ENCODE measurements around the gene ZNF346.
A peak's percentile ranks its signal among the peaks of the same experiment; 100 is the strongest.

ZNF346 gene

GRCh38 chr5:177095088-177095669 lies 72.7 kb downstream of the ZNF346 start:
- no peak for DNase-seq

DNA sequence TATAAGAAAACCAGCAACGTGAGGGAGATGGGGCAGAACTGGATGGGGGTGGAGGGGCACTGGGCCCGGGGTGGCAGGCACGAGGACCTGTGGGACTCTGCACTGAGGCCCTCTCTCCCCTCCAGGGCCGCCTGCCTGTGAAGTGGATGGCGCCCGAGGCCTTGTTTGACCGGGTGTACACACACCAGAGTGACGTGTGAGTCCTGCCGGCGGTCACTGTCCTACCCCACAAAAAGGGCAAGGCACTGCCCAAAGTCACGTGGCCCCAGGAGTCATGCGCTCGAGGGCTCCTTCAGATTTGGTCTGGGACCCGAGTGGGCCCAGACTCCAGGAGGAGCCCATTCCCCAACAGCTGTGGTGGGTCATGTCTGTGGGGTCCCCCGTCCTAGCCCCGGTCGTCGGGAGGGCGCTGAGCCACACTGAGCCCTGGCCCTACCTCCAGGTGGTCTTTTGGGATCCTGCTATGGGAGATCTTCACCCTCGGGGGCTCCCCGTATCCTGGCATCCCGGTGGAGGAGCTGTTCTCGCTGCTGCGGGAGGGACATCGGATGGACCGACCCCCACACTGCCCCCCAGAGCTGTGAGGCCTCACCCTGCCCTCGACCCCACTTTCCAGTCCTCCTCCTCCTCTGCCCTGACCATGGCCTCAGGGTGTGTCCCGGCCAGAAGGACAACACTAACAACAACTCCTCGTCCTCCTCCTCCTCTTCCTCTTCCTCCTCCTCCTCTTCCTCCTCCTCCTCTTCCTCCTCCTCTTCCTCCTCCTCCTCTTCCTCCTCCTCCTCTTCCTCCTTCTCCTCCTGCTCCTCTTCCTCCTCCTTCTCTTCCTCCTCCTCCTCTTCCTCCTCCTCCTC lies 73.9 kb downstream of the ZNF346 start:
- DNase-seq = no peak

DNA sequence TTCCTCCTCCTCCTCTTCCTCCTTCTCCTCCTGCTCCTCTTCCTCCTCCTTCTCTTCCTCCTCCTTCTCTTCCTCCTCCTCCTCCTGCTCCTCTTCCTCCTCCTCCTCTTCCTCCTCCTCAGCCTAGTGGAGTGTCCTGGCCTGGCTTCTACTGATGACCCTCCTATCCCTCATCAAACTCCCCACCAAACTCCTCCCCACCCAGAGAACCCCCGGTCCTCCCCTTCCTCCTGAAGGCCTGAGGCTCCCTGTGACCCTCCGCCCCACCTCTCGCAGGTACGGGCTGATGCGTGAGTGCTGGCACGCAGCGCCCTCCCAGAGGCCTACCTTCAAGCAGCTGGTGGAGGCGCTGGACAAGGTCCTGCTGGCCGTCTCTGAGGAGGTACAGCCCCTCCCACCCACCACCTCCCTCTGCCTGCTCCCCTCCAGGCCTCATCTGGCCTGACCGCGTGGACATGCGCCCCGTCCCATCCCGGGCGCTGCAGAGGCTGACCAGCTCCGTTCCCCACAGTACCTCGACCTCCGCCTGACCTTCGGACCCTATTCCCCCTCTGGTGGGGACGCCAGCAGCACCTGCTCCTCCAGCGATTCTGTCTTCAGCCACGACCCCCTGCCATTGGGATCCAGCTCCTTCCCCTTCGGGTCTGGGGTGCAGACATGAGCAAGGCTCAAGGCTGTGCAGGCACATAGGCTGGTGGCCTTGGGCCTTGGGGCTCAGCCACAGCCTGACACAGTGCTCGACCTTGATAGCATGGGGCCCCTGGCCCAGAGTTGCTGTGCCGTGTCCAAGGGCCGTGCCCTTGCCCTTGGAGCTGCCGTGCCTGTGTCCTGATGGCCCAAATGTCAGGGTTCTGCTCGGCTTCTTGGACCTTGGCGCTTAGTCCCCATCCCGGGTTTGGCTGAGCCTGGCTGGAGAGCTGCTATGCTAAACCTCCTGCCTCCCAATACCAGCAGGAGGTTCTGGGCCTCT lies 74.8 kb downstream of the ZNF346 start:
- no peak for DNase-seq

GRCh38 chr5:177098120-177098469 lies 75.6 kb downstream of the ZNF346 start:
- no peak for DNase-seq

GRCh38 chr5:177098470-177099141 lies 76.1 kb downstream of the ZNF346 start:
- no peak for DNase-seq

GRCh38 chr5:177099422-177100093 lies 77.1 kb downstream of the ZNF346 start:
- DNase-seq = no peak

DNA sequence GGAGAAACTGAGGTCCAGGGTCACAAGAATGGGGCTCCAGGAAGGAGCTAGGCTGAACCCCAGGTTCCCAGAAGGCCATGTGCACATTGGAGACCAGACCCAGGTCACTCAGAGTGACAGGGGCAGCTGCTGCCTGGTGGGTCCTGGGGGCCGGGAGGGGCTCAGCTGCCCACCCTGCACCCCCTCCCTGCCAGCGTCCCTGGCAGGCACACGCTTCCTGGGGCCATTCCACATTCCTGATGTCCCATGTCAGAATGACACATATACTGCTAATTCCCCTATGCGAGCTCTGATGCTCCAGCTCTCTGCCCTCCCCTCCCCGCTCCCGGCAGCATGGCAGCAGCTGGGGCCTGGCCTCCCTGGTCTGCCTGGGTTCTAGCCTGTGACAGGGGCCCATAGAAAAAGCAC lies 78.2 kb downstream of the ZNF346 start:
- DNase-seq = no peak

GRCh38 chr5:177103523-177104253 lies 81.2 kb downstream of the ZNF346 start:
- DNase-seq = no peak

- no peak for DNase-seq
Observed at GRCh38 chr5:177105691-177106476, 83.4 kb downstream of the ZNF346 start.

DNA sequence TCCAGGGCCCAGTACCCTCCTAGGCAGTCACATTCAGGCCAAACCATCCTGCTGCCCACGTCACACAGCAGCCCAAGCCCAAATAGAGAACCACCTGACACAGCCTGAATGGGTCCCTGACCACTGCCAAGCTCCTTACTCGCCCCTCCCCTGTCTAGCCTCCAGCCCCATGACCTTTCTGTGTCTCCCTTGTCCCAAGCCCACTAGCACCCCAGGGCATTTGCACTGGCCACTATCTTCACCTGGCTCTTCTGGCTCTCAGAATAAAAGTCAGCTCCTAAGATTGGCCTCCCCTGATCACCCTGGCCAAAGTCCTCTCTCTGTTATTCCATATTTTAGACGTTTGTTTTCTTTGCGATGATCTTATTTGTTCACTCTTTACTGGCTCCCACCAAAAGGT lies 84.7 kb downstream of the ZNF346 start:
- no peak for DNase-seq

GRCh38 chr5:177109810-177110209 lies 87.3 kb downstream of the ZNF346 start:
- DNase-seq = no peak

DNA sequence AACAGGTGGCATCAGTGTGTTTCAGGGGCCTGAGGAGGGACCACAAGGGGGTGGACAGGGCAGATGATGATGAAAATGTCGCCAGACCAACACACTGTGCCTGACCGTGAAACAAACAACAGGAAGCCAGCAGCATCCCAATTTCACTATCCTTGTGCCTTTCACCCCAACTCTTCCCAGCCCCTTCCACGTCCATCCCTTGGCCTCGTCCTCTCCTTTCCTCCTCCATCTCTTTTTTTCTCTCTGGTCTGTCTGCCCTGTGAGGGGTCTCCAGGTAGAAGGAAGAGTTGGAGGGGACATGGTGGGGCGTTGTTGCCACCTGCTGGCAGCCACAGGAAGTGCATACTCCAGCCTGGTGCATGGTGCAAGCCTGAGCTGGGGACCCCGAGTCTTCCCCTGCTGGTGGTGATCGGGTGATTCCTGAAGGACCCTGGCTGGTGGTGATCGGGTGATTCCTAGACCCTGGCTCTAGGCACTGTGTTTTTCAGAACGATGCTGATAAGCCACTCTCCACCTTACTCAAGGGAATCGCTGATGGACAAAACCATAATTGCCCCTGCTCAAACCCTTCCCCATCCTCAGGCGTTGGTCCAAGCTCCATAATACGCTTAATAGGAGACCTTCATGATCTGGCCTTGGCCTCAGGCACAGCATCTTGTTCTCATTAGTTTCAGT lies 89.4 kb downstream of the ZNF346 start:
- DNase-seq = peak; percentile 47

- DNase-seq = no peak
Observed at GRCh38 chr5:177112589-177113220, 90.2 kb downstream of the ZNF346 start.

DNA sequence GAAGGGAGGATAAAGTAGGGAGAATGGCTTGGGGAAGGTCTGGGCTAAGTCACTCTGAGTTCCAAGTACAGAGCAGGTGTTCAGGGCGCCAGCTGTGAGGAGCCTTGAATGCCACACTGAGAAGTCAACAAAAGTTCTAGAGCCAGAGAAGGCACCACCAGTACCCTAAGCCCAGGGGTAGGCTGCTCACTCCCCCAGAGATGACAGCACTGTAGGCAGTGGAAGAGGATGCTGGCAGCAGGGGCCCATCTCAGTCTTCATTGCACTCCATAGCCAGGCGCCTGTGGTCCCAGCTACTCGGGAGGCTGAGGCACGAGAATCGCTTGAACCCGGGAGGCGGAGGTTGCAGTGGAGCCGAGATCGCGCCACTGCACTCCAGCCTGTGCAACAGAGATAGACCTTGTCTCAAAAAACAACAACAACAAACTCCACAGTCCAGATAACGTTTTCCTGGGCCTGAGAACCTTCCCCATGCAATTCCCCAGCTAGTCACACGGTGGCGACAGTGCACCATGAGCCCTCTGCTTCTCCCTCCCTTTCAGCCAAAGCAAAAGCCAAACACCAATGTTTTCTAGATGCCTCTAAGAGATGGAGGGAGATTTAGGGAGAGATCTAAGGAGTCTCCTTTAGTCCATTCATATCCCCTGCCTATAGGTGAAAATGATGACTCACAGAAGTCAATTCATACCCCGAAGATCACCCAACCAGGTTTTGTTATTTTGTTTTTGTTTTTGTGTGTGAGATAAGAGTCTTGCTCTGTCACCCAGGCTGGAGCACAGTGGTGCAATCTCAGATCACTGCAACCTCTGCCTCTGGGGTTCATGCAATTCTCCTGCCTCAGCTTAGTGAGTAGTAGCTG lies 91.3 kb downstream of the ZNF346 start:
- peak; percentile 74 for DNase-seq

DNA sequence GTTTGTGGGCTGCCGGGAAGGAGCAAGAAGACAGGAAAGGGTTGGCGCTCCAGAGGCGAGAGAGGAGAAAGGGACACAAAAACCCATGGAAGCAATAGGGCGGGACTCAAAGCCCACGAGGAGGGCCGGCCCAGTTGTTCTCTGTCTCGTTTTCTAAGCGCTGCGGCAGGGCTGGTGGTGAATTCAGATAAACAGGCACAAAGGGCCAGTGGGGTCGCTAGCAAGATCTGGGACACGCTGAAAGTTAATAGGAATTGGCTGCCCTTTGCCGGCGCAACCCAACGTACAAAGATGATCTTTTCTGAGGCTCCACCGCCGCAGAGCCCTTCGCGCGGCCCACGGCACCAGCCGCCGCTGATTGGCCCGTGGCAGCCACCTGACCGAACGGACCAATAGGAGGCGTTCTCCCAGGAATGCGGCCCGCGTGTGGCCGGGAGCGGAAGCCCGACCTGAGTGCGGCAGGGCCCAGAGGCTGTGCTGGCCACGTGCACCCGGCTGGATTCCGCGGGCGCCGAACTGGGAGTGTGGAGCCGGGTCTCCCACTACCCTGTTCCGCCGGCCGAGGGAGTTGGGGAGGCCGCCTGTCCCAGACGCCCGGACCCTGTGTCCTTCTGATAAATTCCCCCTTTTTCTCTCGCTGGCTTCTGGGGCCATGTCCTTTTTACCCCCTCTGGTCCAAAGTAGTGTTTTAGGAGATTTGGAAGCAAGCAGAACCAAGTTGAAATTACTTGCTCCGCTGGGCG lies 94.3 kb downstream of the ZNF346 start:
- DNase-seq = no peak

- DNase-seq = no peak
Observed at GRCh38 chr5:177117441-177118045, 95.0 kb downstream of the ZNF346 start.

GRCh38 chr5:177122566-177122965 lies 100.1 kb downstream of the ZNF346 start:
- no peak for DNase-seq

All from NCI-H748 treated with DMSO at 0.1 percent for 48 hours (cell line).